ENCODE measurements around the gene PLA2G6. TPM values are rescaled to one million over a fixed set of nuclear protein-coding genes. Genes with fewer than 3 reads are reported as not detected.
A peak's percentile ranks its signal among the peaks of the same experiment; 100 is the strongest.

Gene PLA2G6
- total RNA-seq, 6 experiments from 2014 or later = 8.1 to 32.9 (median 19.8) TPM

- Histone ChIP-seq H3K36me3 (no peaks in the 10 kb centered on the region), H3K9me3 (no peaks in the 10 kb centered on the region), H3K27me3 (no peaks in the 10 kb centered on the region), H3K4me3 (no peak overlapping the region), H3K4me1 (peaks cover 0 to 44% (median 22%) of the 10 kb centered on the region in 4 donors), H3K27ac (peak overlapping the region in 1 of 3 donors; percentile 13)
- peak in 1 of 3 donors; percentile 56 for DNase-seq
- whole genome bisulfite sequencing (ENCODE audit: insufficient coverage, low coverage, low lambda C conversion rate, missing lambda C conversion rate) = 44% methylated on average over 4 of the region's 7 CpGs
- TF ChIP-seq POLR2A (IDR thresholded peaks at IDR 0.05) (no peak), CTCF (IDR thresholded peaks at IDR 0.05) (no peak)
- intact Hi-C loops (cut with DNase I) = loop anchor here in 1 of 2 donors (10.0 kb wide), 1 partner anchor 57 kb away; no protein-coding TSS in a partner anchor
- peak in 1 of 4 donors; percentile 4 for ATAC-seq
These were observed 13.6 kb downstream of the PLA2G6 start for GRCh38 chr22:38167988-38168407.

GRCh38 chr22:38165922-38166593, 15.6 kb downstream of the PLA2G6 start:
- Histone ChIP-seq H3K36me3 (no peaks in the 10 kb centered on the region), H3K9me3 (no peaks in the 10 kb centered on the region), H3K27ac (peak overlapping the region in 2 of 3 donors; percentile 71 to 72), H3K4me1 (peaks cover 0 to 39% (median 20%) of the 10 kb centered on the region in 4 donors), H3K4me3 (no peak overlapping the region), H3K27me3 (no peaks in the 10 kb centered on the region)
- WGBS (ENCODE audit: insufficient coverage, low coverage, low lambda C conversion rate, missing lambda C conversion rate) = 58% methylated on average over 9 of the region's 13 CpGs
- DNase-seq = peak in 2 of 3 donors; percentile 57 to 79
- peak in 2 of 4 donors; percentile 38 to 44 for ATAC-seq
- TF ChIP-seq CTCF (IDR thresholded peaks at IDR 0.05) = no peak
- intact Hi-C loops (cut with DNase I) = loop anchor here in 1 of 2 donors (10.0 kb wide), 1 partner anchor 59 kb away; no protein-coding TSS in a partner anchor

GRCh38 chr22:38164551-38164918, 17.1 kb downstream of the PLA2G6 start:
- ATAC-seq = peak; percentile 4 to 44 (median 30)
- no peak for TF ChIP-seq CTCF (IDR thresholded peaks at IDR 0.05)
- TF ChIP-seq POLR2A (IDR thresholded peaks at IDR 0.05) = no peak
- DNase-seq = no peak
- Histone ChIP-seq H3K4me3 (no peak overlapping the region), H3K4me1 (peaks cover 0 to 39% (median 20%) of the 10 kb centered on the region in 4 donors), H3K27ac (peak overlapping the region; percentile 71 to 89 (median 72)), H3K9me3 (no peaks in the 10 kb centered on the region), H3K36me3 (no peaks in the 10 kb centered on the region), H3K27me3 (no peaks in the 10 kb centered on the region)
- intact Hi-C loops (cut with DNase I) = loop anchor here in 1 of 2 donors (10.0 kb wide), 1 partner anchor 60 kb away; no protein-coding TSS in a partner anchor
- 23% methylated on average over 4 of the region's 7 CpGs for WGBS (ENCODE audit: insufficient coverage, low coverage, low lambda C conversion rate, missing lambda C conversion rate)

GRCh38 chr22:38163844-38164550, 17.6 kb downstream of the PLA2G6 start:
- no peaks in the 10 kb centered on the region for H3K9me3 ChIP-seq
- peaks cover 0 to 39% (median 20%) of the 10 kb centered on the region in 4 donors for H3K4me1 ChIP-seq
- WGBS (ENCODE audit: insufficient coverage, low coverage, low lambda C conversion rate, missing lambda C conversion rate) = 33% methylated on average over 3 of the region's 13 CpGs
- H3K27me3 ChIP-seq = no peaks in the 10 kb centered on the region
- no peak for TF ChIP-seq CTCF (IDR thresholded peaks at IDR 0.05)
- no peak for TF ChIP-seq POLR2A (IDR thresholded peaks at IDR 0.05)
- H3K36me3 ChIP-seq = no peaks in the 10 kb centered on the region
- DNase-seq (peak; percentile 82 to 85 (median 84)), ATAC-seq (peak; percentile 81 to 86 (median 82))
- H3K4me3 ChIP-seq = no peak overlapping the region
- intact Hi-C loops (cut with DNase I) = loop anchor here in 1 of 2 donors (10.0 kb wide), 1 partner anchor 61 kb away; no protein-coding TSS in a partner anchor
- H3K27ac ChIP-seq = peak overlapping the region; percentile 71 to 89 (median 72)
